Measurements from ENCODE around the gene CNTLN. TPM values are rescaled to one million over a fixed set of nuclear protein-coding genes. Genes with fewer than 3 reads are reported as not detected.
"Not testable (repeated sequence)": the region's sequence is repeated elsewhere in the genome, so short reads cannot be mapped to it uniquely, and the experiment has no call there.

Gene CNTLN
- total RNA-seq, 4 donors from 2014 or later, result 3.0 to 7.6 (median 3.7) TPM

DNA sequence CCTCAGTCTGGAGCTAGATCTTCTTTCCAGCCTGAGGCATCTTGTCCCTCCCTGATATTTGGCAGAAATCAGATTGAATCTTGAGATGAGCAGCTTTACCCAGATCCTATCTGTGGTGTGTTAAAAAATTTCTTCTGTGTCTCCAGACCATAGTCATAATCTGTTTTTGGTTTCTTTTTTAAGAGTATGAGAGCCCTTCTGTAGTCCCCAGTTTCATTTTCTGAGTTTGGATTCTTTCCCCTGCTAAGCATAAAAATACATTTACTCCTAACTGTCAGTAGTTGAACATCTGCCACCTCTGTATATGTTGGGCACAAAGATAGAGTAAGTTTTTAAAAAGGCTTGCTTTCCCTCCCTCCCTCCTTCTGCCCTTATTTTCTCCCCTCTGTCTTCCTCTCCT lies 137.7 kb downstream of the CNTLN start:
- no peak overlapping the region for H3K27ac ChIP-seq
- DNase-seq (ENCODE audit: low spot score in 2 of 2), result no peak
- H3K27me3 ChIP-seq, result no peaks in the 10 kb centered on the region
- no peaks in the 10 kb centered on the region for H3K4me1 ChIP-seq
- no peak overlapping the region for H3K4me3 ChIP-seq
- no peaks in the 10 kb centered on the region for H3K36me3 ChIP-seq
- no peaks in the 10 kb centered on the region for H3K9me3 ChIP-seq
- TF ChIP-seq, protein P1, sequence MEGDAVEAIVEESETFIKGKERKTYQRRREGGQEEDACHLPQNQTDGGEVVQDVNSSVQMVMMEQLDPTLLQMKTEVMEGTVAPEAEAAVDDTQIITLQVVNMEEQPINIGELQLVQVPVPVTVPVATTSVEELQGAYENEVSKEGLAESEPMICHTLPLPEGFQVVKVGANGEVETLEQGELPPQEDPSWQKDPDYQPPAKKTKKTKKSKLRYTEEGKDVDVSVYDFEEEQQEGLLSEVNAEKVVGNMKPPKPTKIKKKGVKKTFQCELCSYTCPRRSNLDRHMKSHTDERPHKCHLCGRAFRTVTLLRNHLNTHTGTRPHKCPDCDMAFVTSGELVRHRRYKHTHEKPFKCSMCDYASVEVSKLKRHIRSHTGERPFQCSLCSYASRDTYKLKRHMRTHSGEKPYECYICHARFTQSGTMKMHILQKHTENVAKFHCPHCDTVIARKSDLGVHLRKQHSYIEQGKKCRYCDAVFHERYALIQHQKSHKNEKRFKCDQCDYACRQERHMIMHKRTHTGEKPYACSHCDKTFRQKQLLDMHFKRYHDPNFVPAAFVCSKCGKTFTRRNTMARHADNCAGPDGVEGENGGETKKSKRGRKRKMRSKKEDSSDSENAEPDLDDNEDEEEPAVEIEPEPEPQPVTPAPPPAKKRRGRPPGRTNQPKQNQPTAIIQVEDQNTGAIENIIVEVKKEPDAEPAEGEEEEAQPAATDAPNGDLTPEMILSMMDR (IDR thresholded peaks at IDR 0.05), result no peak
- TF ChIP-seq EP300 (IDR thresholded peaks at IDR 0.05) (no peak), POLR2A (IDR thresholded peaks at IDR 0.05) (no peak), POLR2AphosphoS5 (IDR thresholded peaks at IDR 0.05) (no peak)

DNA sequence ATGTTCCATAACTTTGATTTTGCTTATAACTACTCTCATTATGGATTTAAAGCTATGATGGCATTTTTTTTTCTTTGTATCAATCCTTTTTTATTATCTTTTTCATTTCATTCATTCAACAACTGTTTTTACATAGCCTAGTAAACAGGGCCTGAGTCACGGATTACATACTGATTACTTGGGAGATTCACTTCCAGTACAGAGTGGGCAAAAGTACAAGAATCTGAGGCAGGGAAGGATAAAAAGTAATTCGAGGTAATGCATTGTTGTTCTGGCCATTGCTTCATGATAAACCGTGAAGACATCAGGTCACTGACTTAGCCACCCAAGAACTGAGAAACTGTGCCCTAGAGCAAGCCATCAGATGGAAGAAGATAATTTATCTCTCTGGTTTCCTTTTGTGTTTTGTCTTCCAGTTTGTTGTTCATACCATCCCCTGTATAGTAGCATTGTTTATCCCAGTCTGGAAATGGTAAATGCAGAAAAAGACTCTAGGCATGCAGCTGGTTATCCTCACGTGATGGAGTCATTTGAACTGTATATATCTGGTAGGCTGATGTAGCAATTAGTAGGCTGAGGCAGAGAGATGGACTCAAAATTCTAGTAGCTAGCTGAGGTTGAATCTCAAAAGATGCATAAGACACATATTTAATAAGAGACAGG lies 145.6 kb downstream of the CNTLN start:
- 91% methylated on average over 4 of the region's 4 CpGs for WGBS
- Histone ChIP-seq H3K9me3 (no peaks in the 10 kb centered on the region), H3K36me3 (peaks cover 7% of the 10 kb centered on the region), H3K4me3 (no peak overlapping the region), H3K27ac (no peak overlapping the region), H3K4me1 (no peaks in the 10 kb centered on the region), H3K27me3 (no peaks in the 10 kb centered on the region)
- TF ChIP-seq POLR2A (IDR thresholded peaks at IDR 0.05), result no peak
- TF ChIP-seq POLR2AphosphoS5 (IDR thresholded peaks at IDR 0.05), result no peak
- TF ChIP-seq, protein P1 (IDR thresholded peaks at IDR 0.05), result no peak
- TF ChIP-seq EP300 (IDR thresholded peaks at IDR 0.05), result no peak
- no peak for DNase-seq (ENCODE audit: low spot score in 2 of 2)

DNA sequence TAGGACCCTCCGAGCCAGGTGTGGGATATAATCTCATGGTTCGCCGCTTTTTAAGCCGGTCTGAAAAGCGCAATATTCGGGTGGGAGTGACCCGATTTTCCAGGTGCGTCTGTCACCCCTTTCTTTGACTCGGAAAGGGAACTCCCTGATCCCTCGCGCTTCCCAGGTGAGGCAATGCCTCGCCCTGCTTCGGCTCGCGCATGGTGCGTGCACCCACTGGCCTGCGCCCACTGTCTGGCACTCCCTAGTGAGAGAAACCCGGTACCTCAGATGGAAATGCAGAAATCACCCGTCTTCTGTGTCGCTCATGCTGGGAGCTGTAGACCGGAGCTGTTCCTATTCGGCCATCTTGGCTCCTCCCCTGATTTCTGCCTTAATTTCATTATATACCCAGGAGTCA lies 155.8 kb downstream of the CNTLN start:
- not testable (repeated sequence) for H3K4me3 ChIP-seq; H3K4me1 ChIP-seq; DNase-seq (ENCODE audit: low spot score in 2 of 2); H3K9me3 ChIP-seq; H3K27ac ChIP-seq; H3K36me3 ChIP-seq; H3K27me3 ChIP-seq
- 99% methylated on average over 15 of the region's 22 CpGs for WGBS

DNA sequence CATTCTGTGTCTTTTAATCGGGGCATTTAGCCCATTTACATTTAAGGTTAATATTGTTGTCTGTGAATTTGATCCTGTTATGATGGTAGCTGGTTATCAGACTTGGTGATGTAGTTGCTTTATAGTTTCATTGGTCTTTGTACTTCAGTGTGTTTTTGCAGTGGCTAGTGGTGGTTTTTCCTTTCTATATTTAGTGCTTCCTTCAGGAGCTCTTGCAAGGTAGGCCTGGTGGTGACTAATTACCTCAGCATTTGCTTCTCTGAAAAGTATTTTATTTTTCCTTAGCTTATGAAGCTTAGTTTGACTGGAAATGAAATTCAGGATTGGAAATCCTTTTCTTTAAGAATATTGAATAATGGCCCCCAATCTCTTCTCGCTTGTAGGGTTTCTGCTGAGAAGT lies 156.9 kb downstream of the CNTLN start:
- no peak overlapping the region for H3K27ac ChIP-seq
- WGBS, result 100% methylated on average over 2 of the region's 2 CpGs
- TF ChIP-seq, protein P1 (IDR thresholded peaks at IDR 0.05), result no peak
- TF ChIP-seq POLR2A (IDR thresholded peaks at IDR 0.05), result no peak
- TF ChIP-seq POLR2AphosphoS5 (IDR thresholded peaks at IDR 0.05), result no peak
- no peak for TF ChIP-seq EP300 (IDR thresholded peaks at IDR 0.05)
- H3K4me1 ChIP-seq, result no peaks in the 10 kb centered on the region
- H3K4me3 ChIP-seq, result no peak overlapping the region
- no peaks in the 10 kb centered on the region for H3K27me3 ChIP-seq
- DNase-seq (ENCODE audit: low spot score in 2 of 2), result no peak
- peaks cover 3% of the 10 kb centered on the region for H3K36me3 ChIP-seq
- no peaks in the 10 kb centered on the region for H3K9me3 ChIP-seq

DNA sequence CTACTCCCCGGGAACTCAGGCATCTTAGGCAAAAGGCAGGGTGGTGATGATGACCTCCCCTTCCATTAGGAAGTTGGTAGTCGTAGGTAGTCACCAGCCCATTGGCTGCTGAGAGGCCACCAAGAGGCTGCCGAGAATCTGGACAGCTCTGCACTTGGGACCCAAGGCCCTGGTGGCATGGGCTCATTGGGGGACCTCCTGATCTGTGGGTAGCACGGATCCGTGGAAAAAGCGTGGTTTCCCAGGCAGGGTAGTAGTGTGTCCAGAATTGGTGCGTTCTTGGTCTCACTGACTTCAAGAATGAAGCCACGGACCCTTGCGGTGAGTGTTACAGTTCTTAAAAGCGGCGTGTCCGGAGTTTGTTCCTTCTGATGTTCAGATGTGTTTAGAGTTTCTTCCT lies 158.8 kb downstream of the CNTLN start:
- Histone ChIP-seq H3K9me3 (no peaks in the 10 kb centered on the region), H3K27ac (no peak overlapping the region)
- whole genome bisulfite sequencing, result 91% methylated on average over 12 of the region's 12 CpGs

More for the DNA sequence above, 158.8 kb downstream of the CNTLN start:
- no peaks in the 10 kb centered on the region for H3K4me1 ChIP-seq
- no peak for TF ChIP-seq EP300 (IDR thresholded peaks at IDR 0.05)
- no peak for TF ChIP-seq POLR2AphosphoS5 (IDR thresholded peaks at IDR 0.05)
- TF ChIP-seq POLR2A (IDR thresholded peaks at IDR 0.05), result no peak
- TF ChIP-seq, protein P1 (IDR thresholded peaks at IDR 0.05), result no peak
- DNase-seq (ENCODE audit: low spot score in 2 of 2), result no peak
- no peaks in the 10 kb centered on the region for H3K27me3 ChIP-seq
- H3K36me3 ChIP-seq, result peaks cover 3% of the 10 kb centered on the region
- no peak overlapping the region for H3K4me3 ChIP-seq

Data from suprapubic skin (tissue), 4 donors.